Esophagus squamous epithelium (tissue), 5 donors: ENCODE measurements around the gene TTC32. TPM values are rescaled to one million over a fixed set of nuclear protein-coding genes. Genes with fewer than 3 reads are reported as not detected.
"Not testable (repeated sequence)": the region's sequence is repeated elsewhere in the genome, so short reads cannot be mapped to it uniquely, and the experiment has no call there.

Experiments used
- DNase-seq: peaks from one replicate; lab custom pipeline; 2025; lab: John Stamatoyannopoulos, UW
- H3K27ac ChIP-seq, 4 donors: fragments of 200-600 bp; sonication (generic); one replicate each; pipeline ENCODE4 v1.5.1; 2016 to 2019; ENCODE audit warnings: mild to moderate bottlenecking in 1 of 4
- H3K27me3 ChIP-seq, 4 donors: fragments of 200-600 bp; sonication (generic); 1 replicate in 3 of 4; 2 replicates in 1 of 4; pipeline versions ENCODE4 v1.5.1 to v1.6.0; 2017 to 2021; ENCODE audit warnings: antibody characterized with exemption in 1 of 4
- H3K36me3 ChIP-seq, 3 donors: fragments of 200-600 bp; sonication (generic); one replicate each; pipeline ENCODE4 v1.5.1; 2016 to 2019
- H3K4me1 ChIP-seq, 3 donors: fragments of 200-600 bp; sonication (generic); one replicate each; pipeline ENCODE4 v1.5.1; 2017 to 2019
- H3K4me3 ChIP-seq, 4 donors: fragments of 200-600 bp; sonication (generic); 1 replicate in 3 of 4; 2 replicates in 1 of 4; pipeline ENCODE4 v1.5.1; 2016 to 2019; ENCODE audit warnings: mild to moderate bottlenecking in 2 of 4, moderate library complexity in 1 of 4
- H3K9me3 ChIP-seq, 3 donors: fragments of 200-600 bp; sonication (generic); one replicate each; pipeline ENCODE4 v1.5.1; 2016 to 2019
- CTCF ChIP-seq, 6 experiments: fragments of 450-650 bp in 4 of 6; fragments of 200-600 bp in 2 of 6; sonication (generic) in 2 of 6; IDR thresholded peaks; one replicate each; pipeline ENCODE4 v1.5.1; 2016 to 2019; ENCODE audit warnings: antibody characterized with exemption in 6 of 6, mild to moderate bottlenecking in 4 of 6, moderate library complexity in 4 of 6
- POLR2A ChIP-seq, 4 donors: fragments of 450-650 bp; IDR thresholded peaks; one replicate each; pipeline ENCODE4 v1.6.1; 2017; ENCODE audit warnings: antibody characterized with exemption in 4 of 4, mild to moderate bottlenecking in 4 of 4, moderate library complexity in 3 of 4
- WGBS, 2 donors: methylation state at CpG; one replicate each; pipeline ENCODE4 v1.1.5; 2018; 5-methylcytosine and 5-hydroxymethylcytosine counted together
- intact Hi-C: fragments of 100-400 bp; cut with DNase I; formaldehyde crosslinking; loops from one replicate; pipeline ENCODE4 v1.15.0; 2022
- total RNA-seq, 4 donors: library from RNA; depleted of rRNA; stranded (reverse); fragments of >200 nt; gene quantifications; one replicate each; pipeline ENCODE4 v1.1.0, GENCODE V29; 2016
- donor health status: DM: yes; HTN: yes; CAD: no.

The TTC32 gene
- total RNA-seq, 4 donors from 2014 or later = 5.2 to 15.8 (median 7.2) TPM

- 90 to 96% methylated on average over 2 of the region's 2 CpGs for WGBS, 2 donors
- TF ChIP-seq CTCF (IDR thresholded peaks at IDR 0.05) = no peak
- no peak for TF ChIP-seq POLR2A (IDR thresholded peaks at IDR 0.05)
- DNase-seq = no peak
- no peaks in the 10 kb centered on the region for H3K27me3 ChIP-seq
- peaks cover 0 to 72% (median 0%) of the 10 kb centered on the region in 3 donors for H3K36me3 ChIP-seq
- no peaks in the 10 kb centered on the region for H3K4me1 ChIP-seq
- H3K9me3 ChIP-seq = peaks cover 0 to 10% (median 3%) of the 10 kb centered on the region in 3 donors
- intact Hi-C loops = no loop called here
- no peak overlapping the region for H3K27ac ChIP-seq
- H3K4me3 ChIP-seq = no peak overlapping the region
Observed at GRCh38 chr2:19932928-19933327, 31.1 kb upstream of the TTC32 start.

GRCh38 chr2:19929226-19929625 lies 27.4 kb upstream of the TTC32 start:
- Histone ChIP-seq H3K27ac (no peak overlapping the region), H3K4me3 (no peak overlapping the region), H3K27me3 (no peaks in the 10 kb centered on the region), H3K4me1 (no peaks in the 10 kb centered on the region), H3K9me3 (peaks cover 0 to 22% (median 8%) of the 10 kb centered on the region in 3 donors), H3K36me3 (peaks cover 0 to 63% (median 0%) of the 10 kb centered on the region in 3 donors)
- TF ChIP-seq POLR2A (IDR thresholded peaks at IDR 0.05) (no peak), CTCF (IDR thresholded peaks at IDR 0.05) (no peak)
- intact Hi-C loops = no loop called here
- DNase-seq = no peak

- H3K27ac ChIP-seq, H3K4me3 ChIP-seq, intact Hi-C loops, DNase-seq, H3K27me3 ChIP-seq, H3K4me1 ChIP-seq: not testable (repeated sequence)
- 82 to 100% methylated on average over 1 of the region's 1 CpG for WGBS, 2 donors
- H3K36me3 ChIP-seq = peaks cover 0 to 64% (median 0%) of the 10 kb centered on the region in 3 donors
- peaks cover 0 to 22% (median 8%) of the 10 kb centered on the region in 3 donors for H3K9me3 ChIP-seq
Observed at GRCh38 chr2:19927816-19928215, 26.0 kb upstream of the TTC32 start.

GRCh38 chr2:19924526-19924925 lies 22.7 kb upstream of the TTC32 start:
- H3K27ac ChIP-seq, H3K27me3 ChIP-seq, intact Hi-C loops, H3K4me3 ChIP-seq, H3K4me1 ChIP-seq, DNase-seq: not testable (repeated sequence)
- H3K36me3 ChIP-seq = peaks cover 0 to 51% (median 0%) of the 10 kb centered on the region in 3 donors
- H3K9me3 ChIP-seq = peaks cover 0 to 22% (median 8%) of the 10 kb centered on the region in 3 donors
- WGBS, 2 donors = 83 to 94% methylated on average over 4 of the region's 4 CpGs

- peaks cover 0 to 28% (median 0%) of the 10 kb centered on the region in 3 donors for H3K36me3 ChIP-seq
Observed at GRCh38 chr2:19922188-19922587, 20.4 kb upstream of the TTC32 start.

GRCh38 chr2:19916385-19916950 lies 14.7 kb upstream of the TTC32 start:
- no peak for TF ChIP-seq CTCF (IDR thresholded peaks at IDR 0.05)
- TF ChIP-seq POLR2A (IDR thresholded peaks at IDR 0.05) = no peak
- Histone ChIP-seq H3K27me3 (no peaks in the 10 kb centered on the region), H3K4me1 (no peaks in the 10 kb centered on the region), H3K36me3 (peaks cover 0 to 10% (median 0%) of the 10 kb centered on the region in 3 donors), H3K9me3 (no peaks in the 10 kb centered on the region), H3K27ac (no peak overlapping the region), H3K4me3 (no peak overlapping the region)
- no peak for DNase-seq
- WGBS, 2 donors = 93% methylated on average over 5 of the region's 6 CpGs; no CpG with 5 or more reads in 1 of the 2 donors
- intact Hi-C loops = no loop called here

More at GRCh38 chr2:19922188-19922587, 20.4 kb upstream of the TTC32 start:
- H3K4me3 ChIP-seq, H3K4me1 ChIP-seq, H3K9me3 ChIP-seq, H3K27me3 ChIP-seq, DNase-seq, H3K27ac ChIP-seq, intact Hi-C loops: not testable (repeated sequence)
- WGBS, 2 donors = 67 to 69% methylated on average over 3 of the region's 3 CpGs
